NCI-H2171 (cell line): ENCODE measurements around the gene ZNF782.
"Not testable (repeated sequence)": the region's sequence is repeated elsewhere in the genome, so short reads cannot be mapped to it uniquely, and the experiment has no call there.

Experiments
- DNase-seq: peaks from one replicate; lab custom pipeline; 2025; lab: John Stamatoyannopoulos, UW

ZNF782 gene

GRCh38 chr9:96854651-96855273 is 448 bp upstream of the ZNF782 start:
- DNase-seq = no peak

- DNase-seq = no peak
Observed at GRCh38 chr9:96852676-96853075, 1.6 kb downstream of the ZNF782 start.

GRCh38 chr9:96844040-96844439 is 10.3 kb downstream of the ZNF782 start:
- DNase-seq = no peak

- no peak for DNase-seq
Observed at GRCh38 chr9:96818533-96818932, 35.8 kb downstream of the ZNF782 start.

- no peak for DNase-seq
Observed at GRCh38 chr9:96817973-96818372, 36.3 kb downstream of the ZNF782 start.

GRCh38 chr9:96813607-96814006 is 40.7 kb downstream of the ZNF782 start:
- DNase-seq = no peak

- not testable (repeated sequence) for DNase-seq
Observed at GRCh38 chr9:96798959-96799358, 55.4 kb downstream of the ZNF782 start.

GRCh38 chr9:96784021-96784420 is 70.3 kb downstream of the ZNF782 start:
- no peak for DNase-seq

- DNase-seq = no peak
Observed at GRCh38 chr9:96782235-96782634, 72.1 kb downstream of the ZNF782 start.

- no peak for DNase-seq
Observed at GRCh38 chr9:96781552-96781951, 72.8 kb downstream of the ZNF782 start.

- DNase-seq = no peak
Observed at GRCh38 chr9:96779089-96779488, 75.2 kb downstream of the ZNF782 start.

GRCh38 chr9:96777426-96777864 is 76.9 kb downstream of the ZNF782 start:
- no peak for DNase-seq

- DNase-seq = no peak
Observed at GRCh38 chr9:96771124-96771523, 83.2 kb downstream of the ZNF782 start.

- no peak for DNase-seq
Observed at GRCh38 chr9:96769989-96770388, 84.3 kb downstream of the ZNF782 start.
